Nephron (organoid): ENCODE data around the gene ENGASE.

Experiments used
- H3K27ac Mint-ChIP-seq, 3 experiments: 2 replicates each; pipeline ENCODE4 v1.8.0; 2020; ENCODE audit warnings: mixed read lengths in 3 of 3, mild to moderate bottlenecking in 2 of 3, moderate library complexity in 1 of 3
- H3K27me3 Mint-ChIP-seq: 2 replicates; pipeline ENCODE4 v1.8.0; 2021; ENCODE audit warnings: low read depth, mild to moderate bottlenecking, moderate library complexity, mixed read lengths
- H3K36me3 Mint-ChIP-seq: 2 replicates; pipeline ENCODE4 v1.8.0; 2020; ENCODE audit warnings: low read depth, mixed read lengths
- H3K4me1 Mint-ChIP-seq: 2 replicates; pipeline ENCODE4 v1.8.0; 2020; ENCODE audit warnings: mixed read lengths
- H3K4me3 Mint-ChIP-seq, 3 experiments: 2 replicates each; pipeline ENCODE4 v1.8.0; 2020; ENCODE audit warnings: mild to moderate bottlenecking in 3 of 3, mixed read lengths in 3 of 3, moderate library complexity in 2 of 3
- H3K9me3 Mint-ChIP-seq: 2 replicates; pipeline ENCODE4 v1.8.0; 2020; ENCODE audit warnings: mixed read lengths
- CTCF ChIP-seq, 3 experiments: fragments of 200-600 bp; sonication (generic); IDR thresholded peaks; one replicate each; pipeline ENCODE4 v1.5.0; 2021; ENCODE audit warnings: antibody characterized with exemption in 3 of 3; ENCODE audit not compliant: unreplicated experiment in 3 of 3

Gene ENGASE

GRCh38 chr17:79107499-79108231 is 33.0 kb downstream of the ENGASE start:
- Mint-ChIP-seq H3K36me3 (no peaks in the 10 kb centered on the region), H3K27ac (no peak overlapping the region), H3K27me3 (peaks cover 18% of the 10 kb centered on the region), H3K4me3 (no peak overlapping the region), H3K9me3 (no peaks in the 10 kb centered on the region), H3K4me1 (no peaks in the 10 kb centered on the region)
- TF ChIP-seq CTCF (IDR thresholded peaks at IDR 0.05; ENCODE audit: unreplicated experiment in 3 of 3): no peak

GRCh38 chr17:79108232-79108850 is 33.7 kb downstream of the ENGASE start:
- Mint-ChIP-seq H3K9me3 (no peaks in the 10 kb centered on the region), H3K4me1 (no peaks in the 10 kb centered on the region), H3K27ac (no peak overlapping the region), H3K36me3 (no peaks in the 10 kb centered on the region), H3K27me3 (peaks cover 18% of the 10 kb centered on the region), H3K4me3 (no peak overlapping the region)
- TF ChIP-seq CTCF (IDR thresholded peaks at IDR 0.05; ENCODE audit: unreplicated experiment in 3 of 3): no peak

GRCh38 chr17:79108870-79109269 is 34.2 kb downstream of the ENGASE start:
- H3K4me3 Mint-ChIP-seq: no peak overlapping the region
- H3K9me3 Mint-ChIP-seq: no peaks in the 10 kb centered on the region
- no peaks in the 10 kb centered on the region for H3K36me3 Mint-ChIP-seq
- TF ChIP-seq CTCF (IDR thresholded peaks at IDR 0.05; ENCODE audit: unreplicated experiment in 3 of 3): no peak
- H3K4me1 Mint-ChIP-seq: peaks cover 3% of the 10 kb centered on the region
- no peak overlapping the region for H3K27ac Mint-ChIP-seq
- H3K27me3 Mint-ChIP-seq: peaks cover 18% of the 10 kb centered on the region

GRCh38 chr17:79109584-79109983 is 35.0 kb downstream of the ENGASE start:
- no peaks in the 10 kb centered on the region for H3K36me3 Mint-ChIP-seq
- no peaks in the 10 kb centered on the region for H3K9me3 Mint-ChIP-seq
- TF ChIP-seq CTCF (IDR thresholded peaks at IDR 0.05; ENCODE audit: unreplicated experiment in 3 of 3): peak in 1 of 3 experiments; percentile 27

GRCh38 chr17:79111097-79111496 is 36.5 kb downstream of the ENGASE start:
- Mint-ChIP-seq H3K27ac (peak overlapping the region in 1 of 3 experiments; percentile 35), H3K4me1 (peaks cover 14% of the 10 kb centered on the region), H3K9me3 (no peaks in the 10 kb centered on the region), H3K27me3 (peaks cover 18% of the 10 kb centered on the region), H3K4me3 (no peak overlapping the region), H3K36me3 (no peaks in the 10 kb centered on the region)
- no peak for TF ChIP-seq CTCF (IDR thresholded peaks at IDR 0.05; ENCODE audit: unreplicated experiment in 3 of 3)

More at GRCh38 chr17:79109584-79109983, 35.0 kb downstream of the ENGASE start:
- peaks cover 18% of the 10 kb centered on the region for H3K27me3 Mint-ChIP-seq
- no peak overlapping the region for H3K4me3 Mint-ChIP-seq
- H3K4me1 Mint-ChIP-seq: peaks cover 9% of the 10 kb centered on the region
- no peak overlapping the region for H3K27ac Mint-ChIP-seq
